Cerebellar cortex (tissue), 1 donor: ENCODE results near the gene SPINK4.

Source experiments
- DNase-seq: peaks from one replicate; pipeline ENCODE4 v3.0.0-alpha.2; 2015; ENCODE audit warnings: low spot score

The SPINK4 gene

DNA sequence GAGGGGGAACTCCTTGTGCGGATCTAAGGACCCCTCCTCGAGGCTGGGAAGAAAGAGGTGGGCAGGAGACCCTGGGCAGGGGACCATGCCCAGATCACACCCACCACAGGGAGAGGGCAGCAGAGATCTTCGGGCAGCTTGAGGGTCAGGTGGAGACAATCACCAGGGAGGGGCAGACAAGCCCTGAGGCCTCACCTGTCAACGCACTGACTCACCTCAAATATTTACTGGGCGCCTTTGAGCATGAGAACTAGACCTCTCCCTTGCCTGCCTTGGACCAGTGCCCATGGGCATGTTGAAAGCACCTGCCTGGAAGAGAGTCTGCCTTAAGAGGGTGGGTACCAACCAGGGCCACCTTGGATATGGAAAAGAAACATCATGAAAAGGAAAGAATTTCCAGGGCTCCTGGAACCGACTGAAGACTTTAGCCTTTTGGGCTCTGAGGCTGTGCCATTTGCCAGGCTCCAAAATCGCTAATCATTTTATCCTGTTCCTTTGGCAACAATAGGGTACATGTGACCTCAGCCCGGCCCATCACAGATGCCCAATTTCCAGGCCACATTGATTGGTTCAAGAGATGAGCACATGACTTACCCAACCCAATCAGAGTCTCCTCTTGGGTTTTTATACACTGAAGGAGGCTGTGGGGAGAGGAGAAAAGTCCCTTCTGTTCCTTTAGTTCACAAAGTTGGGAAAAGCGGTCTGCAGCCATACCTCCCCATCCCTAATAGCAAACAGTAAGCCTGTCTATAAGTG, 10.4 kb upstream of the SPINK4 start:
- no peak for DNase-seq

DNA sequence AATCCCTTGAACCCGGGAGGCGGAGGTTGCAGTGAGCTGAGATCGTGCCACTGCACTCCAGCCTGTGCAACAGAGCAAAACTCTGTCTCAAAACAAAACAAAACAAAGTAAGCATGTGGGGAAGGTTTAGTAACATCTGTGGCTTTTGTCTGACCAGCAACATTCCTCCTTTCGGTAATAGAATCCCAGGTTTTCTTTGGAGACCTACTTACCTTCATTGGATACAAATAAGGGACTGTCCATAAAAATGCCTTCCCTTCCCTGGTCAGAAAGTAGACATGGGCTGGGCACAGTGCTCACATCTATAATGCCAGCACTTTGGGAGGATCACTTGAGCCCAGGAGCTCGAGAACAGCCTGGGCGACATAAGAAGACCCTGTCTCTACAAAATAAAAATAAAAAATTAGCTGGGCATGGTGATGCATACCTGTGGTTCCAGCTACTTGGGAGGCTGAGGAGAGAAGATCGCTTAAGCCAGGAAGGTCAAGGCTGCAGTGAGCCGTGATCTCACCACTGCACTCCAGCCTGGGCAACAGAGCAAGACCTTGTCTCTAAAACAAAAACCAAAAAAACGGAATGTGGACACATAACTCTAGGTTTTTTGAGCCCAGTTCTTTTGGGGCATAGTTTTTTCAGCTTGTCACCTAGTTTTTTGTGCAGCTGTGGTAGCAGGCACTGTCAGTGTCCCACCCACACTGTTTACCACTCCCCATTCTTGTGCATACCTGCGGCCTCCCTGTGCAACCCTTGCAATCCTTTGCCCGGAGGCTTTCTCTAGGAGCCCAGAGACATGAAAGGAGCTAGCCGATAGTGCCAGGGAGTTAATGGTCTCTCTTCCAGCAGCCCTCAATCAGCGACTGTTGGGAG, 9.0 kb upstream of the SPINK4 start:
- no peak for DNase-seq

DNA sequence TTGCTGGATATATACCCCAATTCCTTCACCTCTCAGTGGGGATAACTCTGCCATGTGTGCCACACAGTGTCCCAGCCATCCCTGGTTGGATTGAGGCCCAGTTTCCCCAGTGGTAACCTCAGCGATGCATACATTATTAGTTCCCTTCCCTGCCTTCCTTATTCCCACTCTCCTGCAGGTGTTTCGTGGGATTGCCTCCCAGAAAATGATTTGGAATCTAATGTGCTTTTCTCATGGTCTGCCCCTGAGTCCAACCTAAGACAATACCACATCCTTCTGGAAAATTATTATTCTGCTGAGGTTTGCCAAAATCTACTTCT, 8.4 kb upstream of the SPINK4 start:
- no peak for DNase-seq

DNA sequence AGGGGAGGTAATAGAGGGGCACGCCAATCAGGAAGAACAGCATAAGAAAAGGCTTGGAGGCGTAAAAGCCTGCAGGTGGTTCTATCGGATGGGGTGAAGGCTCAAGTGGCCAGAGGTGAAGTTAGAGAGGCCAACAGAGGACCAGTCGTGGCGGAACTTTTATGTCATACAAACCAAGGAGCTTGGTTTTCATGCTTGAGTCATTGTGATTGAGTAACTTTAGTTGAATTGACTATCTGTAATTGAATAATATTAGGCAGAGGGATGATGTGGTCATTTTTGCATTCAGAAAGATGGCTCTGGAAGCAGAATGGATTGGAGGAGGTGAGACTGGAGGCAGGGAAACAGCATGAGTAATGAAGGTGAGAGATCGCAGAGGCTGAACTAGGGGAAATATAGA, 7.2 kb upstream of the SPINK4 start:
- no peak for DNase-seq

DNA sequence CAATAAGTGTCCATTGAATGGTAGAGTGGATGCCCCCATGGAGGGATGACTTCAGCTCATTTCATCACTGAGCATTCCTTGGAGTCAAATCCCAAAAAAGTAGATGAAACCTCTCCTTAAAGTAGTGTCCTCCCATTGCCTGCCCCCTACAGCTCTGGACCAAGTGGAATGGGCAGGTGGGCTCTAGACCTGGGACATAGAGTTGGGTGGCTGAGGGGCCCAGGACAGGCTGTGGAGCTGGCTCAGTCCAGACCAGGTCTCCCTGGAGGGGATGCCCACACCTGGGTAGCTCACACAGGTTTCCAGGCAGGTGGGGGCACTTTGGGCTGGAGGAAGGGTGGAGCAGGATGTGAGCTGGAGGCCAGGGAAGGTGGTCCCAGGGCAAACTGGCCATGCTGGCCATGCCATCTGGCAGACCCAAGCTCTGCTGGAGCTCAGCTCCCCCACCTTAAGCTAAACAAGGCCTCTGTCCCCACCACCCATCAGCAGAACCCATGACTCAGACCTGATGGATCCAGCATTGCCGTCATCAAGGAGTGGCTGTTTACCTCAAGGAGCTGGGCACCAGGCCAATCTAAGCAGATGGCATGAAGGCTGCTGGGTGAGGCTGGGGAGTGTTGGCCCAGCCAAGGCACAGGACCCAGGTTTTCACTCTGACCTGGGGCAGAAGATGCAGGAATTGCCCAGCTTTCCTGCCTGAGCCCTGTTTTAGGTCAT, 6.2 kb upstream of the SPINK4 start:
- DNase-seq: peak; percentile 73

DNA sequence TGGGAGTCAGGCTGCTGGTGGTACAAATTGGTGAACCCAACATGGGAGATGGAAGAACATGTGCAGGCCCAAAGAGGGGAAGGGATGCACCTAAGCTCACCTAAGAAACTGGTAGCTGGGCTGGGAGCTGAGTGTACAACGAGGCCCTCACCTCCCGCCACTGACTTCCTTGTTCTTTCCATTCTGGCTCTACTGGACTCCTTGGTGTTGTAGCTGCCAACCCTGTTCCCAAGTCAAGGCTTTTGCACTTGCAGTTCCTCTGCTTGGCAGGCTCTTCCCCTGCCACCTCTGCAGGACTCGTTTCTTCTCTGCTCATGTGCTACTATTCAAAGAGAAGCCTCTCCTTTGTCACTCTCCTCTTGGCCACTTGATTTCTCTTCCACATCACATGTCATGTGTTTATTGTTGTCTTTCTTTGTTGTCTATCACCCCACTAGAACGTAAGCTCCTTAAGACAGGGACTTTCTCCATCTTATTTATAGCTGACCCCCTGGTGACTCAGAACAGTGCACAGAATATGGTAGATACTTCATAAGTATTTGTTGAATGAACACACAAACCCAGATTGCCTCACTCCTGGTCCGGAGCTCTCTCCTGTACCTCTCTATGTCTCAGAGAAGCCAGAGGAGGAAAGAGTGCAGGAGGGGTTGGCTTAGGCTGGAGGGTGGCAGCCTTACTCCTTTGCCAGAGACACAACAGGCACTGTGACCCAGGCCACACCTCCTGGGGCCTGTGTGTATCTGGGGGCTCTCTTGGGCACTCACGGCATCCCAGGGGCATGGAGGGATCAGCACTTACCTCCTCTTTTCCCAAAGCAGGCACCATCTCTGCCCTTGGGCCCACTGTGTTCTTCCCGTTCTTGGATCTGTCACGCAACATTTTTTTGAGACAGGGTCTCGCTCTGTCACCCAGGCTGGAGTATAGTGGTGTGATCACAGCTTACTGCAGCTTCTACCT, 5.2 kb upstream of the SPINK4 start:
- no peak for DNase-seq

DNA sequence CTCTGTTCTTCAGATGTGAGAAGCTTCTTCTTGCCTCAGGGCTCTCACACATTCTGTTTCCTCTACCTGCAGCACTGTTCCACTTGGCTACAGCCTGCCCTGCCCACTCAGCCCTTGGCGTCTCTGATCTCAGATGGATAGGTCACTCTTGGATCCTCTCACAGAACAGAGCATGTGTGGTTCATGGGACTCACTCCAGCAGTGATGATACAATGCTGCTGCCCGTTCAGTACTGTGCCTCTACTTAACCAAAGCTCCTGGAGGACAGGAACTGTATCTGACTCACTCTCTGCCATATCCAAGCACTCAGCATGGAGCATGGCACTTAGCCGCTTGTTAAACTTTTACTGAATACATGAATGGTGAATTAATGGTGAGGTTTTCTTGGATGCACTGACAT, 3.4 kb upstream of the SPINK4 start:
- no peak for DNase-seq

DNA sequence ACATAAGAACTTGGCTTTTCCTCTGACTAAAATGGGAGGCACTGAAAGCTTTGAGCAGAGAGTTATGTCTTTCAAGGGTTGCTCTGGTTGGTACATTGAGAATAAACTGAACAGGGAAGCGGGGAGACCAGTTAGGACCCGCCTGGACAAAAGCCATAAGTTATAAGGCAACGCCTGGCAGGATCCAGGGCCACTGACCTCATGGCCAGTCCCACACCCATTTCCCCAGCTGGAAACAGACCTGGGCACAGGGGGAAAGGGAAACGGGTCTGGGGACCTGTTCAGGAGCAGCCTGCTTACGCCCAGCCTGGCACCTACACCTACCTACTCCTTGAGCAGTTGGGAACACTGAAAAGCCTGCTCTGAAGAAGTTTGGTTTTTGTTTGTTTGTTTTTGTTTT, 1.3 kb downstream of the SPINK4 start:
- DNase-seq: no peak

DNA sequence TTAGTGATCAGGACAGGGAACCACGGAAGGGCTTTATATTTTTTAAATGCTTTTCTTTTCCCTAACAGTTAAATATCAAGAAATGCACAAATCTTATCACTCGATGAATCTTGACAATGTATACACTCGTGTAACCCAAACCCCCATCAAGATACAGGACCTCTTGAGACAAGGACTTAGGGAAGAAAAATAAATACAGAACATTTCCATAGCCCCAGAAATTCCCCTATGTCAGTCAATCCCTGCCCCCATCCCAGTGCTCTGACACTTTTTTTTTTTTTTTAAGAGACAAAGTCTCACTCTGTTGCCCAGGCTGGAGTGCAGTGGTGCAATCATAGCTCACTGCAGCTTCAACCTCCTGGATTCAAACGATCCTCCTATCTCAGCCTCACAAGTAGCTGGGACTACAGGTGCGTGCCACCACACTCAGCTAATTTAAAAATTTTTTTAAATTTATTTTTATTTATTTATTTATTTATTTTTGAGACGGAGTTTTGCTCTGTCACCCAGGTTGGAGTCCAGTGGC, 2.7 kb downstream of the SPINK4 start:
- no peak for DNase-seq

DNA sequence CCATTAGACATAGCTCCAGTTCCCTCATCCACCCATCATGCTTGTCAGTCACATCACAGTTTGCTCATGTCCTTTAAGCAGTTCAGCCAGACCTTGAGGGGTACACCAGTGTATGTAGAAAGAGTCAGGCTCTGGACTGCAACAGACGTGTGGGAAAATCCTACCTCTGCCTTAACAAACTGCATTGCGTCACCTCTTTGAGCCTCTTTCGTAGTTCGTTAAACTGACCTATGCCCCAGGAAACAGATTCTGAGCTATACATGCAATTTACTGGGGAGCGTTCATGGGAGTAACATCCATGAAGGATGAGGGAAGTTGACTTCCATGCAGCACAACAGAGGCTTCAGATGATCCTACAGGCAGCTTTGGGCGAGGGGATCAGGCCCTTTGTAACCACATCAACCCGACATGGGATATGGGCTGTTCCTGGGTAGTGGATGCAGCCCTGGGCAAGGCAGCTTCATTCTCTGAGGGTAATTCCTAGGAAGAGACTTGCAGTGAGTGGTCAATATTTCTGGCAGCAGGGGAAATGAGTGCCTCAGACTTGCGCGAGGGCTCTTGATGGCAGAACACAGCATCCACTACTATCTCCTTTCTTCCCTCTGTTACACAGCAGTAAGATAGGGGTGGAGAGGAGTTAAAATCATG, 4.3 kb downstream of the SPINK4 start:
- DNase-seq: no peak

DNA sequence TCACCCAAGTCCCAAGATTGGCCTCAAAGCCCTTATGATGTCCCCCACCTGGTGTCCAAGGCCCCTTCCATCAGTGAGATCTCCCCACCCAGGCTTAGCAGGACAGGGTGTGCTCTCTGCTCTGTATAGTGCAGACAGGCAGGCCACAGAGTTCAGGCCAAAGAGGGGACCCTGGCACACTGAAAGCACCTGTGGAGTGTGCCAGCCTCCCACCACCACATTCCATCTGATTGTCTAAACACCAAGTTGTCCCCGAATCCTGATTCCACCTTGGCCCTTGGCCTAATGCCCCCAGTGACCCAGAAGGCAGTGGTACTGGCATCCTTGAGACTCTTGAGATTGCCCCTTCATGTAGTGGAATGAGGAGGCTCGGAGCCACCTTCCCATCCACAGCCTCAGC, 5.4 kb downstream of the SPINK4 start:
- no peak for DNase-seq

DNA sequence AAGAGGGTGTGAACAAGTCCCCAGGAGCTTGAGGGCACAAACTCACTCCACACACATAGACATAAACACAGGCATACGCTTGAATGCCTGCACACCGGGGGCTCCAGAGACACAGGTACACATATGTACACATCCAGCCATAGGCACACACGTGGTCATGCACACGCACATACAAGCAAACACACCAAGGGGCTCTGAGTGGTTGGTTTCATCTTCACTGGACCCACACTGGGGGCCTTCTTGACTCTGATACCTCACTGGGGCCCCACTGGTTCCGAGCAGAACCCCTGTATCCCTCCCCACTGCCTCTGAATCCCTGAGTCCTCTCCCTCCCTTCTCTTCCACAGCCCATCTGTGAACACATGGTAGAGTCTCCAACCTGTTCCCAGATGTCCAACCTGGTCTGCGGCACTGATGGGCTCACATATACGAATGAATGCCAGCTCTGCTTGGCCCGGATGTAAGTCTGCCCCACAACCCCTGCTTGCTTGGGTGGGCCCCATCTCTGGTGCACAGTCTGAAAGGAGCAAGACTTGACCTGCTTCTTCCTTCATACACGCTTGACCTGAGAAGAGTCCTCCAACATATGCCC, 6.4 kb downstream of the SPINK4 start:
- DNase-seq: no peak

DNA sequence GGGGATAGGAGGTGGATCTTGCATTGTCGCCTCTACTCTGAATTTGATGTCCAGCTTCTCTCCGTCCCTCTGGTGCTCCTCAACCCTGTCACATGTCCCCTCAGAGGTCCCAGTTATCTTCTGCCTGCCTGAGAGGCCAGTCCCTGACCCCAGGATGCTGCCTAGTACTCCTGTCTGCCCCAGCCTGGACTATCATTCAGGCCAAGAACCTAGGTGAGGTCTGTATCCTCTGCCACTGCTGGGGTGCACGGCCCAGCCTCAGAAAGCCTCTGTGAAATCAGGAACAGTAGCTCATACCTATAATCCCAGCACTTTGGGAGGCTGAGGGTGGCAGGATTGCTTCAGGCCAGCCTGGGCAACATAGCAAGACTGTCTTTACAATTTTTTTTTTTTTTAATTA, 8.6 kb downstream of the SPINK4 start:
- DNase-seq: no peak

DNA sequence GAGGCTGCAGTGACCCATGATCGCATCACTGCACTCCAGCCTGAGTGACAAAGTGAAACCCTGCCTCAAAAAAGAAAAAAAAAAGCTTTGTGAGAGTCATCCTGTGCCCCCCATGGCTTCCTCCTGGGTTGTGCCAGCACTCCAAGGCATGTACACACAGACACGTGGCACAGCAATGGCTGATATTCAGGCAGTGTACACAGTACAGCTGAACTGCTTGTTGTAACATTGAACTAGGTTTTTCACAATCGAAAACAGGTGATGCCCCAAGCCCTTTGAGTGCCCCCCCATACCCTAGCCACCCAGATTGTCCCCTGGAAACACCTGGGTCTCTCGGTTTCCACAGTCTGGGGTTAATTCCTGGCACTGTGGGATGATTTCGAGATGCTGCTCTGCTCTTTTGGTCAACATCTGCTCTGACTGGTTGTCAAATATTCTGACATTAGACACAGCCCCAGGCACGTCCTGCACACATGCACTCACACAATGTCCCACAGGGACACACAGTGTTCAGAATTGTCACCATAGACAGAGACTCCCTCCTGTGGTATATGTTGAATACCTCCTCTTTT, 9.2 kb downstream of the SPINK4 start:
- no peak for DNase-seq

DNA sequence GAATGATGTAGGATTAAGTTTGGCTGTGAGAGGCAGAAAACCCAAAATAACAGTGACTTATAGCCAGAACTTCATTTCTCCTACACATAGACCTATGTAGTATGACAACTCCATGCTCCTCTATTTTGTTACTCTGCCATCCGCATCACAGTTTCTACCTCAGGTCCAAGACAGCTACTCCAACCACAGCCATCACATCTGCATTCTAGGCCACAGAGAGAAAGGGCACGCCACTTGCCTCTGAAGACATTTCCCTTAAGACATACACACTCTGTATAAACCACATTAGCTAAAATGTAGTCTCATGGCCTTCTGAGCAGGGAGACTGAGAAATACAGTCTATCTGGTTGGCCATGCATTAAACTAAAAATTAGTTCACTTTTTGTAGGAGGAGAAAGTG, 10.0 kb downstream of the SPINK4 start:
- no peak for DNase-seq

DNA sequence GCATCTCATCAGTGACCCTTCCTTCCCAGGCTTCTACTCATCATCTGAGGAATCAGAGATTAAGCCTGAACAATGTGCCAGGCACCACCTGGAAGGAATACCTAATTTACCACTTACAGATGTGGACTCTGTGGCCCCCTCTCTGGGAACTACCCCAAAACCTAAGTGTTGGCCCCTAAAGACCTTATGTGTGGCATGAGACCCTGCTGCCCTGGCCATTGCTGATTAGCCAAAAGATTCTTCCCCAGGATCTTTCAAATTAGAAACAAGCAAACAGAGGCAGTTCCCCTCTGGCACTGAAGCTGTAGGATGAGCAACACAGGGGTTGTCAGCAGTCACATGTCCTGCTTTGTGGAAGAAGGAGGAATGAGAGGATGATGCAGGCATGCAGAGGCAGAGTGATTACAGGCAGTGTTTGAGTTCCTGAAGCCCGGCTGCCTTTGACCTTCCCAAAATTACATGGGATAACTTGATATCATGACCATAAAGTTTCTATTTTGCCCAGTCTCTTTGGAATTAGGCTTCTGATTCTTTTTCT, 10.6 kb downstream of the SPINK4 start:
- DNase-seq: no peak

DNA sequence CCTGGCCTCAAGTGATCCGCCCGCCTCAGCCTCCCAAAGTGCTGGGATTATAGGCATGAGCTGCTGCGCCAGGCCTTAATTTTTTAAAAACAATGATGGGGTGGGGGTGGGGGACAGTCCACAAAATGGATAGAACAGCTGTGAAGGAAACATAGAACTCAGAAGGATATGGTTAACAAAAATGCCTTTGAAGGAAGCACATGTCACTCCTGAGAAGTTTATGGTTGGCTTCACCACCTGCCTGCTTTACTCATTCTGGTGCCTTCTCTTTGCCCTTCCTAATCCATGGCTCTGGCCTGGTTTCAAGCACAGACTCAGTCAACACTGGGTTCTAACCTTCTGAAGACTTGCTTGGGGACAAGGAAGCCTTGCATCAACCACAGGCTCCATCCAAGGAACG, 14.2 kb downstream of the SPINK4 start:
- DNase-seq: no peak

DNA sequence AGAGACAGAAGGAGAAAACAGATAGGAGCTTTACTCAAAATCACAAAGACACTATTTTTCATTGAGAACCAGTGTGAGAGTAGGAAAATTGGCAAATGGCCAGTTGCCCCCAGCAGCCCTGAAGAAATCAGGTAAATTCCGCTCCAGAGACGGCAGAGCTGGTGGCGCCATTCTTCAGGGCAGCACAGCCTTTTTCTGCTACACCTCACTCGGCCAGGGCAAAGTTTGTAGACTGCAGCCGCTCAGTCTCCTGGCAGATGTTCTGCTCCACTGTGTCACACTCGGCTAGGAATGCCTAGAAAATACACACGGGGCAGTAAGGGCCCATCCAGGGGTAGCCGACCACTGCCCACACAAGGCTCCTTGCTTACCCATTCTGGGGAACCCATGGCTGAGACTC, 15.0 kb downstream of the SPINK4 start:
- DNase-seq: no peak

DNA sequence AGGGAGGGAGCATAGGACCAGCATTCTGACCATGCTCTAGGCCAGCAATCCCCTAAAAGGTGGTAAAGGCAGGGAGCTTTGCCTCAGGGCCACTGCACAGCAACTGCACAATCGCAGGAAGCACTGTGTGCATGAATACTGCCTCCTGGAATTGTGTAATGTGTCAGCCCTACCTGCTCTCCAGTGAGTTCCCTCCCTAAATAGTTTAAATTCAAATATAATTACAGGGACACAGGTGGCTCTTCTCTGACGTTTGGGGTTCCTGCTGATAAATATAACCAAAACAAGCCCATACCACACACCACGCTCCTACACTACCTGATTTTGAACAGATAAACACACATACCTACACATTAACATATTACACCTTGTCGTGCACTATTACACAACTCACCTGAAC, 15.5 kb downstream of the SPINK4 start:
- no peak for DNase-seq

DNA sequence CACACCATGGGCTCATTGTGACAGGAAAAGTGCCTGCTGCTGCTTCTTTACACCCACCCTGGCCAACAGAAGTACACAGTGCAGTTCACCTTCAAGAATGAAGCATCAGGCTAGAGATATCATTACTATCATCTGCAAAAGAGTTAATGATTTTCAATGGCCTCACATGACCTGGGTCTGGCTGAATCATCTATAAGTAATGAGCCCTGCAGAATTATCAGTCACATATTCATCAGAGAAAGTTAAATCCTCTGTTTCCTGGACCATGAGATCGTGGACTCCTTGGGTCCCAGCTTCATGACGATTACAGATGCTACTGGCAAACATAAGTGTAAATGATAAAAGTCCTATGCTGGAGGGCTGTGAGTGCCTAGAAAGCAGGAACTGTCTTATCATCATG, 16.3 kb downstream of the SPINK4 start:
- DNase-seq: no peak
